A549 treated with Hydrocortisone at 1 μM for 4 hours (cell line): ENCODE results near the gene POFUT2. TPM values are rescaled to one million over a fixed set of nuclear protein-coding genes. Genes with fewer than 3 reads are reported as not detected.

Experiments
- total RNA-seq: library from RNA; stranded (reverse); fragments of 200-300 nt; extraction: Qiagen RNA extraction; gene quantifications from 5 replicates; pipeline ENCODE4 v1.2.3, GENCODE V29; 2022

POFUT2 gene, protein sequence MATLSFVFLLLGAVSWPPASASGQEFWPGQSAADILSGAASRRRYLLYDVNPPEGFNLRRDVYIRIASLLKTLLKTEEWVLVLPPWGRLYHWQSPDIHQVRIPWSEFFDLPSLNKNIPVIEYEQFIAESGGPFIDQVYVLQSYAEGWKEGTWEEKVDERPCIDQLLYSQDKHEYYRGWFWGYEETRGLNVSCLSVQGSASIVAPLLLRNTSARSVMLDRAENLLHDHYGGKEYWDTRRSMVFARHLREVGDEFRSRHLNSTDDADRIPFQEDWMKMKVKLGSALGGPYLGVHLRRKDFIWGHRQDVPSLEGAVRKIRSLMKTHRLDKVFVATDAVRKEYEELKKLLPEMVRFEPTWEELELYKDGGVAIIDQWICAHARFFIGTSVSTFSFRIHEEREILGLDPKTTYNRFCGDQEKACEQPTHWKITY
- total RNA-seq: 18.9 to 24.7 TPM (median 21.4 TPM) in 5 replicates

GRCh38 chr21:45287438-45288391 lies at the start of gene POFUT2:
POFUT2 (minus strand) TSS chr21:45287895; CDS start chr21:45287871, 24 bp downstream.

Other genes with a start within 250 kb of the POFUT2 start
- 5.6 to 9.3 TPM (median 7.3 TPM) in 5 replicates for gene ADARB1, start 213.3 kb downstream of the POFUT2 start, total RNA-seq
- gene COL18A1, start 117.3 kb upstream of the POFUT2 start, total RNA-seq: 143 to 163 TPM (median 156 TPM) in 5 replicates